Subcutaneous abdominal adipose tissue (tissue), 5 donors: ENCODE data around the gene ABCC1.

Experiments used
- H3K27ac ChIP-seq: one replicate; pipeline ENCODE4 v1.7.0; 2013; ENCODE audit warnings: low read depth, mild to moderate bottlenecking, inconsistent platforms, low read length, moderate library complexity
- H3K27me3 ChIP-seq, 5 donors: one replicate each; pipeline ENCODE4 v1.7.0; 2013; ENCODE audit warnings: low read length in 5 of 5, inconsistent platforms in 1 of 5; ENCODE audit not compliant: control insufficient read depth in 5 of 5, insufficient read depth in 4 of 5
- H3K36me3 ChIP-seq, 5 donors: one replicate each; pipeline ENCODE4 v1.7.0; 2013; ENCODE audit warnings: low read length in 5 of 5; ENCODE audit not compliant: control insufficient read depth in 5 of 5, insufficient read depth in 5 of 5
- H3K4me1 ChIP-seq, 5 donors: one replicate each; pipeline ENCODE4 v1.7.0; 2013; ENCODE audit warnings: low read length in 5 of 5, mild to moderate bottlenecking in 3 of 5, moderate library complexity in 1 of 5; ENCODE audit not compliant: control insufficient read depth in 5 of 5, insufficient read depth in 5 of 5
- H3K4me3 ChIP-seq, 5 donors: one replicate each; pipeline ENCODE4 v1.7.0; 2013; ENCODE audit warnings: low read length in 5 of 5, low read depth in 1 of 5
- H3K9ac ChIP-seq, 5 donors: one replicate each; pipeline ENCODE4 v1.7.0; 2013; ENCODE audit warnings: low read length in 5 of 5, mild to moderate bottlenecking in 4 of 5, moderate library complexity in 3 of 5
- H3K9me3 ChIP-seq, 5 donors: one replicate each; pipeline ENCODE4 v1.7.0; 2013; ENCODE audit warnings: low read length in 5 of 5; ENCODE audit not compliant: control insufficient read depth in 5 of 5
- donor health status: healthy.
- donor health status: healthy.
- donor health status: healthy.
- donor health status: healthy.
- donor health status: healthy.

The ABCC1 gene

GRCh38 chr16:15986261-15986660, 36.8 kb downstream of the ABCC1 start:
- no peak overlapping the region for H3K27ac ChIP-seq

GRCh38 chr16:15988268-15989013, 39.0 kb downstream of the ABCC1 start:
- Histone ChIP-seq H3K36me3 (peaks cover 0 to 8% (median 6%) of the 10 kb centered on the region in 5 donors), H3K4me1 (peaks cover 2 to 32% (median 11%) of the 10 kb centered on the region in 5 donors), H3K9me3 (no peaks in the 10 kb centered on the region), H3K9ac (no peak overlapping the region), H3K27me3 (no peaks in the 10 kb centered on the region), H3K4me3 (no peak overlapping the region), H3K27ac (no peak overlapping the region)

More at GRCh38 chr16:15986261-15986660, 36.8 kb downstream of the ABCC1 start:
- Histone ChIP-seq H3K9ac (no peak overlapping the region), H3K4me1 (peaks cover 2 to 36% (median 11%) of the 10 kb centered on the region in 5 donors), H3K36me3 (peaks cover 0 to under 1% (median 0%) of the 10 kb centered on the region in 5 donors), H3K9me3 (peaks cover 0 to 9% (median 3%) of the 10 kb centered on the region in 5 donors), H3K4me3 (no peak overlapping the region), H3K27me3 (no peaks in the 10 kb centered on the region)

GRCh38 chr16:15990902-15991301, 41.5 kb downstream of the ABCC1 start:
- Histone ChIP-seq H3K27ac (no peak overlapping the region), H3K9me3 (no peaks in the 10 kb centered on the region), H3K27me3 (no peaks in the 10 kb centered on the region), H3K4me1 (peaks cover 0 to 30% (median 20%) of the 10 kb centered on the region in 5 donors), H3K4me3 (no peak overlapping the region), H3K9ac (no peak overlapping the region), H3K36me3 (peaks cover 0 to 8% (median 6%) of the 10 kb centered on the region in 5 donors)

DNA sequence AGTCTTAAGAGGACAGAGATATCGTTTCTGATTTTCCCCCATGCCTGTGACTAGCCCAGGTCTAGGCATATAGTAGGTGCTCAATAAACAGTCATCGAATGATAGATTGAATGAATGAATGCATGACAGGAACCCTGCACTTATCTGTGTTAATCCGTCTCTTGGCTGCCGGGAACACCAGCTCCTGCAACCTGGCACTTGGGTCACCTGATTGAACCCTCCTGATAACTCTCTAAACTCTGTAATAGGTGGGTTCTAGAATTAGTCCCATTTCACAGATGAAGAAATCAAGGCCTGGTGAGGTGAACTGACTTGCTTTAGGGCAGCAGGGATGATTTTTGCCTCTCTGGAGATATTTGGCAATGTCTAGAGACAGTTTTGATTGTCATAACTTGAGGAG, 43.7 kb downstream of the ABCC1 start:
- no peak overlapping the region for H3K27ac ChIP-seq
- peaks cover 2 to 39% (median 32%) of the 10 kb centered on the region in 5 donors for H3K4me1 ChIP-seq
- H3K27me3 ChIP-seq: no peaks in the 10 kb centered on the region
- H3K36me3 ChIP-seq: peaks cover 0 to 8% (median 6%) of the 10 kb centered on the region in 5 donors
- no peak overlapping the region for H3K4me3 ChIP-seq
- no peaks in the 10 kb centered on the region for H3K9me3 ChIP-seq
- no peak overlapping the region for H3K9ac ChIP-seq

GRCh38 chr16:15993541-15993940, 44.1 kb downstream of the ABCC1 start:
- no peak overlapping the region for H3K27ac ChIP-seq
- H3K9ac ChIP-seq: no peak overlapping the region
- H3K4me3 ChIP-seq: no peak overlapping the region

DNA sequence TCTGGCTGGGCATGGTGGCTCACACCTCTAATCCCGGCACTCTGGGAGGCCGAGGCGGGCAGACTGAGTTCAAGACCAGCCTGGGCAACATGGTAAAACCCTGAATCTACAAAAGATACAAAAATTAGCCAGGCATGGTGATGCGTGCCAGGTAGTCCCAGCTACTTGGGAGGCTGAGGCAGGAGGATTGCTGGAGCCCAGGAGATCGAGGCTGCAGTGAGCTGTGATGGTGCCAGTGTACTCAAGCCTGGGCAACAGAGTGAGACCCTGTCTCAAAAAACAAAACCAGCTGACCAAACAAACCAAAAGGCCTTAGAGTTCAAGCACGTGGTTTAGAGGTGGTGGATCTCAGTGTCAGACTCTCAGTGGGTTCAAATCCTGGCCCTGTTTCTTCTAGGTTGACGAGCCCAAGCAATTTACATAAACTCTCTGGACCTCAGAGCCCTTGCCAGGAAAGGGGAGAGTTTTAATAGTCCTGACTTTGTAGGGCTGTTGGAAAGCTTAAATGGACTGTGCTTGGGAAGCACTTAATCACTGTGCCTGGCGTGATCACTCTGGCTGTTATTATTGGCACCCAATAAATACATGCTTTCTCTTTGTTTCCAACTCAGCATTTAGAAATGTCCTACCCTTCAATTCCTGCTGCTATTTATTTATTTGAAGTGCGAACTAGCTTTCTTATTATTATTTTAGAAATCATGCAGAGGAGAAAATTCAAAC, 44.7 kb downstream of the ABCC1 start:
- H3K27ac ChIP-seq: no peak overlapping the region

More at GRCh38 chr16:15993541-15993940, 44.1 kb downstream of the ABCC1 start:
- Histone ChIP-seq H3K27me3 (no peaks in the 10 kb centered on the region), H3K4me1 (peaks cover 5 to 40% (median 35%) of the 10 kb centered on the region in 5 donors), H3K9me3 (no peaks in the 10 kb centered on the region), H3K36me3 (peaks cover 0 to 8% (median 6%) of the 10 kb centered on the region in 5 donors)

DNA sequence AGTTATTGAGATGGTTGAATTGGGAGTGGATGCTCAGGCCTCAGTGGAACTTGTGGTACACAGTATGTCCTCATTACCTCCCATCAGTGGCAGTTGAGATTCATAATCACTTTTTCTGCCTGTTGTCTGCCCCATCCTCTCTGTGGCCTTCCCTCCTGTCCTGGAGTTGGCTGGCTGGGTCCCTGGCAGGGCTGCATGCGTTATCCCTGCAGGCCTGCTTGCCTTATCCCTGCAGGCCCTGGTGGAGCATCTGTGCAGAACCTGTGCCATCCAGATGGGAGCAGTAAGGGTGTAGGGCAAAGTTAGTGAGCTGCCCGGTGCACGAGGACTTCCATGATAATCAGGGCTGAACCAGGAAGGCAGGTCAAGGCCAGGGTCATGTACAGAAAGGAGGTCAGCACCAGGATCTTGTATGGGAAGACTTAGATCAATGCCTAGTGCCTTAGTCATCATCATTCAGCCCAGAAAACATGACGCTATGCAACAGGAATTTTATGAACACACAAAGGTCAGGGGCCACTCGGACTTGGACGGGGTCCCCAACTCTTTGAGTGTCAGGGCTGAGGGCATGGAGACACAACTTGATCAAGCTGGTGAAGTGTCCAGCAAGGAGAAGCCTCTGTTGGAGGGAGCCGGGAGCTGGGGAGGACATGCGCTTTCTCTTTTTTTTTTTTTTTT, 47.2 kb downstream of the ABCC1 start:
- peak overlapping the region; percentile 75 for H3K27ac ChIP-seq
- H3K4me3 ChIP-seq: no peak overlapping the region
- H3K27me3 ChIP-seq: no peaks in the 10 kb centered on the region
- peaks cover 0 to 4% (median 4%) of the 10 kb centered on the region in 5 donors for H3K36me3 ChIP-seq
- peaks cover 7 to 48% (median 37%) of the 10 kb centered on the region in 5 donors for H3K4me1 ChIP-seq
- no peaks in the 10 kb centered on the region for H3K9me3 ChIP-seq
- no peak overlapping the region for H3K9ac ChIP-seq

More for the DNA sequence above, 44.7 kb downstream of the ABCC1 start:
- H3K9ac ChIP-seq: no peak overlapping the region
- no peak overlapping the region for H3K4me3 ChIP-seq
- peaks cover 0 to 8% (median 6%) of the 10 kb centered on the region in 5 donors for H3K36me3 ChIP-seq
- H3K4me1 ChIP-seq: peaks cover 7 to 41% (median 37%) of the 10 kb centered on the region in 5 donors
- no peaks in the 10 kb centered on the region for H3K9me3 ChIP-seq
- H3K27me3 ChIP-seq: no peaks in the 10 kb centered on the region

DNA sequence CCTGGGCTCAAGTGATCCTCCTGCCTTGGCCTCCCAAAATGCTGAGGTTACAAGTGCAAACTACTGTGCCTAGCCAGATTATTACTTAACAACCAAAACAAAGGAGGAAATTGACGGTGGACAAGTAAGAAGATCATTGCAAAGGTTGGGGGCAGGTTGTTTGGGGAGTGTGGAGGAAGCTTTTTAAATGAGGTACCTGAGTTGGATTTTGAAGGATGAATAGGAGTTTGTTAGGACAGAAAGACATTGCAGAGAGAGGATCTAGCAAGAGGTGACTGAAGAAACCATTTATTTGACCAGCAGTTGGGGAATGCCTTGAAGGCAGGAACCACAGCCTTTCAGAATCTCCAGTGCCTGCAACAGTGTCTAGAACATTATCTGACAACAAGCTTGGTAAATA, 51.3 kb downstream of the ABCC1 start:
- no peak overlapping the region for H3K9ac ChIP-seq
- H3K4me1 ChIP-seq: peaks cover 7 to 46% (median 33%) of the 10 kb centered on the region in 5 donors

DNA sequence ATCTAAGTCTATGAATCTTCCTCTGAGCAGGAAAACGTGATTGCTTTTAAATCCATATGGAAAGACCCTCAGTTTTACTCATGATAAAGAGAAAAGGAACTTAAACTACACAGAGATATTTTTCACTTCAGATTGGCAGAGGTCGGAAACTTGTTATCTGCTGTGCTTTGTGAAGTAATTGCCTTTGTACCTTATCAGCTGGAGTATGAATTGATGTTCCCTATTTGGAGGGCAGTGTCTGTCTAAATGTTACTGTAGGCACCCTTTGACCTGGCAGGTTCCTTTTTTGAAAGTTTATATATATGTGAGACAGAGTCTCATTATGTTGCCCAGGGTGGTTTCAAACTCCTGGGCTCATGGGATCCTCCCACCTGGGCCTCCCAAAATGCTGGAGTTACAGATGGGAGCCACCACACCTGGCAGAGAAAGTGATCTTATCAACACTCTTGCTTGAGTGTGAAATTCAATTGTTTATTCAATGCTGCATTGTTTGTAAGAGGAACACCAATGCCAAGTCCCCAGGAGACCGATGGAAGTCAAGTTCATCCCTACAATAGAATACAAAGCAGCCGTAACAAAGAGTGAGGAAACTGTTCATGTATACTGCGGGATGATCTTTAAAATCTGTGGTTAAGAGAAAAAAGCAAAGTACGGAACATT, 52.3 kb downstream of the ABCC1 start:
- Histone ChIP-seq H3K9ac (no peak overlapping the region), H3K27me3 (no peaks in the 10 kb centered on the region), H3K36me3 (no peaks in the 10 kb centered on the region), H3K9me3 (no peaks in the 10 kb centered on the region), H3K27ac (no peak overlapping the region), H3K4me1 (peaks cover 5 to 40% (median 26%) of the 10 kb centered on the region in 5 donors), H3K4me3 (no peak overlapping the region)

More for the DNA sequence above, 51.3 kb downstream of the ABCC1 start:
- no peak overlapping the region for H3K27ac ChIP-seq
- H3K27me3 ChIP-seq: no peaks in the 10 kb centered on the region
- H3K4me3 ChIP-seq: no peak overlapping the region
- no peaks in the 10 kb centered on the region for H3K9me3 ChIP-seq
- no peaks in the 10 kb centered on the region for H3K36me3 ChIP-seq
